ENCODE measurements around the gene NHSL1.
"Not testable (repeated sequence)": the region's sequence is repeated elsewhere in the genome, so short reads cannot be mapped to it uniquely, and the experiment has no call there.

Gene NHSL1

DNA sequence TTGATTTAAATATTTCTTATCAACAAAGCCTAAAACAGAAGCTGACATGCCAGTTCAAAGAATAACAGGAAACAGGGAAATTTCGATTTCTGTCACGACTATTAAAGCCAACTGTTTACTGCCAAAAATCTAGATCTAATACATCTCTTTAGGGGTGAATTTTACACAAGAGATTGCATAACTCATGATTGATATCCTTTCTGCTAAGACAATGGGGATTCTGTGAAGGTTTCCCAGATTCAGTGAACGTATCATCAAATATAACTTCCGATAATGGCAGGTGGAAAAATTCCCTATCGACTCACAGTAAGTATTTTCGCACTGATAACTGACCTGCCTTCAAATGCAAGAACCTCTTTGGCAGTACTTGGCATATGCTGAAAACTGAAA lies 42.9 kb downstream of the NHSL1 start:
- no peak for DNase-seq

DNA sequence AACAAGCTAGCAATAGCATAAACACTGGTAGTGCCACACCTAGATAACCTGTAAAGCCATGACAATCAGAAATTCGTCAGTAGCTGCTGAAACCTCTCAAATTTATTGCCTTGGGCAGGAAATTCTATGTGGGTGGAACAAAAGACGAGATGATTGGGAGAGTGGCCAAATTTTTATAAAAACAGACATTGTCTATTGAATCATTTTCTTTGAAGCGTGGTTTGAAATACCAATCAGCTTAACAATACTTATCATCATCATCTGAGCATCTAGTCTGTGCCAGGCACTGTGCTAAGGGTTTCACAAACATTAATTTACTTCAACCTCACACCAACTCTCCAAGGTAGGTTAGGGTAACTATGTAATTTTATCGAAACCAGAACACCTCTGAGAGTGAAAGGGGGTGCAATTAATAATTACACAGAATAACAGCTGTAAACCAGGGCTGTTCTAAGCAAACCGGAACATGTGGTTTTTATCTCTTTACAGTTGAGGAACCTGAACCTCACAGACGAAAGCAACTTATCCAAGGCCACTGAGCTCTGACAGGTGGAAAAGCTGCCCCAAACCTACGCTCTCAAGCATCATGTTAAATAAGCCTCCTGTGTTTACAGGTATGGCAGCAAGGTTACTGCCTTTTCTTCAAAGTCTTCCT lies 43.4 kb downstream of the NHSL1 start:
- no peak for DNase-seq

DNA sequence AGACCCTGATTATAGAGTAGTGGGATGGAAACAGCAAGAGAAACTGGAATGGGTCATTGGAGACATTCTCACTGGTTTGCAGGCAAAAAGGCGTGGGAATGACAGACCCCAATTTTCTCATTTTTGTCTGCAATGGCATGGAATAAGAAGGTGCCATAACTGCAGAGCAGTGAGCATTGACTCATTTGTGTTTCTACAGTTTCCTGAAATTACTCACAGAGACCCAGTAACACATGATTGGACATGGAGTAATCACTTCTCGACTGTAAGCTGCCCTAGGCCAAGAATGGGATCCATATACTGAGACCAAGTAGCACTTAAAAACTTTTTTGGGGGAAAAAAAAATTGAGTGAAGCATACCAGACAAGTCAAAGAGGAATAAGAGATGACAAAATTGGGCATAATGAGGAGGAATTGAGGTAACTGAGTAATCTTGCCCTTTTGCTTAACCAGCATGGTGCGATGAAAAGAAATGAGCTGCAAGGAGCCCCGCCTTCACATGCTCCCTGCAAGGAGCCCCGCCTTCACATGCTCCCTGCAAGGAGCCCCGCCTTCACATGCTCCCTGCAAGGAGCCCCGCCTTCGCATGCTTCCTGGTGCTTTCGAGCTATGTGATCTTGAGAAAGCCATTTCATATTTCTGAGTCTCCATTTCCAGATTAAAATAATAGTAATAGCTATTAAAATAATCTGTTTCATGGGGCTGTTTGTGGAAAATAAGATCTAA lies 44.1 kb downstream of the NHSL1 start:
- DNase-seq = no peak

DNA sequence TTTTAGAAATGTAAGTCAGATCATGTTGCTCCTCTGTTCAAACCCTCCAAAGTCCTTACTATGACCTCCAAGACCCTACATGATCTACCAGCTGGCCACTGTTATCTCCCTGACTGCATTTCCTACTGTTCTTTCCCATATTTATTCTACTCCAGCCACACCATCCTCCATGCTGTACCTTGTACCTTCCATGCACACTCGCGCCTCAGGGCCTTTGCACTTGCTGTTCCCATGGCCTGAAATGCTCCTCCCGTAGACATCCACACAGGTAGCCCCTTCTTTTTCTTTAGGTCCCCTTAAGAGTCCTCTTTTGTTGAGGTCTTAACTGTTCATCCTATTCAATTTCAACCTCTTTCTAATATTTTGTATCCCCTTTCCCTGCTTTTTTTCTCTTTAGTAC lies 48.3 kb downstream of the NHSL1 start:
- no peak for DNase-seq

DNA sequence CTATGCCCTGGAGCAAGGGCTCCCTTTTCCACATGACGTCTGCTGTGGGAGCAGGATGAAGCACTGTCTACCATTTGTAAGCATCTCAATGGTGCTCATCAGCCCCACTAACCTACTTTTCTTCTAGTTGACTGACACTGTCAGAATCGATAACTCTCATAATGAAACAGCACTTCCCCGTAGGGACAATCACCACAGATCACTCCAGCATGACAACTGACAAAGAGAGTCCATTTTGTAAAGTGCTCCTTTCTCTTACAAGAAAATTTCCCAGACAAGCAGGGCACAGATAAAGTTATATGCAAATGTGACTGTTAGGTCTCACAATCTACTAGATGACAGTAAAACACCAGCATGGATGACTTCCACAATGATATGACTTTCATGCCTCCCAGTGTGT lies 48.8 kb downstream of the NHSL1 start:
- no peak for DNase-seq

DNA sequence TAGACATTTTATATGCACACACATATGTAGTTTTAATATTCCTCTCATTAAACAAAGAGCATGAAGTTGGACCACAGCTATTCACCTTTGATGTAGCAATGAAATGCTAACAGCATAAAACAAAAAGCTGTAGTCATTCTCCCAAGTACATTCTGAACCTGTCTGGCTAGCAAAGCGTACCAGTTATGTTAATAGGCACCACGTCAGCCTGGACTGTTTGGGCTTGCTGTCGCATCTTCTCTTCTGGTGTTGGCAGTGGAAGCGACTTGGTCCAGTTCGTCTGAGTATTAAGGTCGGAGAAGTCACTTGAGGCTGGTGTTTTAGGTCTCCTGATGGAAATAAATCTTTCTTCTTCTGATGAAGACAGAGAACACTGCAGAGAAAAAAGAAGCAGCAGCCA lies 52.5 kb downstream of the NHSL1 start:
- no peak for DNase-seq

DNA sequence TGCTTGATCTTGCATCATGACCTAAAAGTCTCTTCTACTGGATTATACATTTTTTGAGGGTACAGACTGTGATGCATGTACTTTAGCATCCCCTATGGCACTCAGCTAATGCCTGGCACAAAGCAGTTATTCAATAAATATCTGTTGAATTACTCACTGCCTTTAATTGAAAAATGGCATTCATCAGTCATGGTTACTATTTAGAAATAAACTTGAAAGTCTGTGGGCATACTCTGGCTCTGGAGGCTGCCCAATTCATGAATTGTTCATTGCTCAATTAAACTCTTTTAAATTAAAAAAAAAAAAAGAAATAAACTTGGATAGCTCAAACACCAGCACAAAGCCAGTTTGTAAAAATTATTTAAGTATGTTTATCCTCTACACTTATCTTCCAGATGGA lies 55.3 kb downstream of the NHSL1 start:
- no peak for DNase-seq

DNA sequence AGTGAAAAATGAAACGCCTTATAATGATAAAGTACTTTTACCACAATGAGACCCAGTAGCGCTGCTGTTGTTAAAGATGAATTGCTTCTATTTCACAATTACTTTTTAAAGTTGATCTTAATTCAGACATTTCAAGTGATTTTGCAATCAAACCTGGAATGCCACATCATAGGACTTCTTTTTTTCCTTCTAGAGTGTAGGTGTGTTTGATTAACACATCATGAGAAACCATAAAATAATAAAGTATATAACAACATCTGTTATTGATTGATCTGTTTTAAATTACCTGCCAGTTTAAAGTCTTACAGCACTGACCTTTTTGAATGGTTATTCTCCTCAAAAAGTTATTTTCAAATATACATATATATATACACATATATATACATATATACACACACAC lies 56.6 kb downstream of the NHSL1 start:
- DNase-seq = no peak

DNA sequence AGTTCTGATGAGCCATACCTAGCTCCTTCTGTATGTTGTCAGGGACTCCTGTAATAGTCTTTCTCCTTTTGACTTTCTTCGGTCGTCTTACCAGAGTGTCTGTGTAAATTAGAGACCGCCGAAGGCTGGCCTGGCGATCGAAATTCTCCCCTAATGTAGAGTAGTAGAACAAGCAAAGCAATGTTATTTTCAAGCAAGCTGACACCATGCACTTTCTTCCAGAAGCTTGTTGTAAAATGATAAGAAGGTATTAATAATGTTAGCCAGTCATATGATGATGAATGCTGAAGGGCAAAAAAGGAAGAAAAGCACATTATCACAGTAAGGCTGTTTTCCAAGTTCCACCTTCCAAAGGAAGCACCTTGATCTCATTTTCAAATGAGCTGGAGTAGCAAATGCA lies 57.3 kb downstream of the NHSL1 start:
- DNase-seq = no peak

DNA sequence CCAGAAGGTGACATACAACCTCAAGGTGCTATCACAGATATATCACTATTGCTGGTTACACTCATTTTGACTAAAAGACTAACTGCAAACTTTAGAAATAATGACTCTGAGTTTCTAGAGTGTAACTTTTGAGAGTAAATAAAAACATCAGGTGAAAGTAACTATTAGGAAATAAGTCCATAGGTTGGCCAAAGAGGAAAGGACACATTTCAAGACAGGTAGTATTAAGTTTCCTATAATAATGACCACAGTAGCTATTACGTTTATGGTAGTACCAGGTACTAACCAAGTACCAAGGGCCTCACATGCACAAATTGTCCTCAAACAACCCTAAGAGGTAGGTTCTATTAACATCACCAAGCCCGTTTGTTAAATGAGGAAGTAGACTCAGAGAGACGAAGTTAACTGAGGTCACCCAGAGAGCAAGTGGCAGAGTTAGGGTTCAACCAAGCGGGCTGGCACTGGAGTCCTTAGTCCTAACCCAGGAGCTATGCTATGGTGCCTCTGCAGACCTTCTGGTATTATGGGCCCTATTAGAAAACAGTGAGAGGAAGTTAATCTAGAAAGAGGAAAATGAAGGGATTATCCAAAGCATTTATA lies 58.4 kb downstream of the NHSL1 start:
- no peak for DNase-seq

DNA sequence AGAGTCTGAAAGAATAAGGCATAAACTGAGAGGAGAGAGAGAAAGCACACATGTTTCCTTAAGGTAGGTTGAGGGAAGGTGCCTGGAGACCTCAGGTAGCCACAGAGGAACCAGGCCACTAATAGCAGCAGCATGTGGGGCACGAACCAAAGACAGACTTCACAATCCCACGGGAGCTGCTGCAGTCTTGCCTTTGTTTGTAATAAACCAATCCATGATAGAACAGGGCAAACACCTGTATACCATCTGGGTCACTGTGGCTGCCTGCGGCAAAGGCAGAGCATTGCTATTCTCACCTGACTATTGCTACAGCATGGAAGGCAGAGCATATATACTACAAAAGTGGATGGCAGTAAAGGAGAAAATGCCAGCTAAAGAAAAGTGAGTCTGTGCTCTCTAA lies 59.0 kb downstream of the NHSL1 start:
- no peak for DNase-seq

DNA sequence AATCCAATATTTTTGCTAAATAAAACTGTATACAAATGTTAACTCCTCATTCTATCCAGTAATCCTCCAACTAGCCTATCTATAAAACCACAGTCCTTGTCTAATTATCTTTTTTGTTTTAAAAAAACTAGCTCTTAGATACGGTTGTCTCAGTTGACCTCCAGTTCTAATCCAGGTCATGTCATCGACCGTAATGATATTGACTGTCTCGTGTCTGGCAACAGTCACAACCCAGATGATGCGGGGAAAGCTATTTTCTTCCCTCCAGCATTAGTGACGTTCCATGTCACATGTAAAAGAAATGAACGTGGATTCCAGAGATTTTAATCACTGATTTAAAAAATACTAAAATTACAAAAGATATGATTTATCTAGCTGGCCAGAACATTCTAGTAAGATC lies 59.7 kb downstream of the NHSL1 start:
- no peak for DNase-seq

DNA sequence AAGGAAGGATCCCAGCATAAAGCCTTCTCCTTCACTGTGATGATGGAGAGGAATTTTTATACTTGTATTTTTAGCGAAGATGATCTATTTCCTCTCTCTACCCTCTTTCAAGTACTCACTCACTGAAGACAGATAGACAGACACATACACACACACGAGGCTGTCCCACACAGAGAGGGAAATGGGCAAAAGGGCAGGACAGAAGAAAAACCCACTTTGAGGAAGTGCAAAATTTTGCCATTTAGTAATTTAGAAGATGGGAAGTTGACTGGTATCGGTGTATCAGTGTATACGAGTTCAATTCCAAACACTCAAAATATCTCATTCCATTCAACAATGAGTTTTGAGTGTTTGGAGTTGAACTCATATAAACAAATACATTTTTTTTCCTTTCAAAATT lies 64.4 kb downstream of the NHSL1 start:
- no peak for DNase-seq

DNA sequence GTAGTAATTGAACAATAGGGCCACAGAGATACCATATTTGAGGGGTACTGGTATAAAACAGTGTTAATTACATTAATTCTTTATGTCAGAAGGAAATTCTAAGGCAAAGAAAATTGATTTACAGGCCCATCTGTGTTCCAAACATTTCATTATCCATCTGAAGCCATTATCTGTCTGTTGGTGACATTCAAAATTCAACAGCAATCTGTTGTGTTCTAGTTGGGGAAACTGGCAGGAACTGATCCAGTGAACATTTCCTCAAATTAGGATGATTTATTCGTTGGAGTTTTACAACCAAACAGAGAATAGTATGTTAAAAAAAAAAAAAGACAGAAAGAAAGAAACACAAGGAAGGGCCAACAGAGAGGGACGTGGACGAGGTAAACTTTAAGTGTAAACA lies 65.2 kb downstream of the NHSL1 start:
- DNase-seq = no peak

DNA sequence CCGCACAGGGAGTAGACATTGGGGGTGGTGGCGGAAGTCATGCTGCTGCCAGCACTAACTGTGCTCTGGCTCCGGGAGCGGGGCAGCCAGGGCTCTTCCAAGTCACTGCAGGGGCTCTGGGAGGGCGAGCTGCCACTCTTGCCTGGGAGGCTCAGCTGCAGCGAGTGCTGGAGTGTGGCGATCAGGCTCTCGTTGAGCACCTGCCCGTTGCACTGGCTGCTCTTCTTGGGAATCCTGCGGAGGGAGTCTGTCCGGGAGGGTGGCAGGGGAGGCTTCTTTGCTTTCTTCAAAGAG lies 67.3 kb downstream of the NHSL1 start:
- DNase-seq = no peak

DNA sequence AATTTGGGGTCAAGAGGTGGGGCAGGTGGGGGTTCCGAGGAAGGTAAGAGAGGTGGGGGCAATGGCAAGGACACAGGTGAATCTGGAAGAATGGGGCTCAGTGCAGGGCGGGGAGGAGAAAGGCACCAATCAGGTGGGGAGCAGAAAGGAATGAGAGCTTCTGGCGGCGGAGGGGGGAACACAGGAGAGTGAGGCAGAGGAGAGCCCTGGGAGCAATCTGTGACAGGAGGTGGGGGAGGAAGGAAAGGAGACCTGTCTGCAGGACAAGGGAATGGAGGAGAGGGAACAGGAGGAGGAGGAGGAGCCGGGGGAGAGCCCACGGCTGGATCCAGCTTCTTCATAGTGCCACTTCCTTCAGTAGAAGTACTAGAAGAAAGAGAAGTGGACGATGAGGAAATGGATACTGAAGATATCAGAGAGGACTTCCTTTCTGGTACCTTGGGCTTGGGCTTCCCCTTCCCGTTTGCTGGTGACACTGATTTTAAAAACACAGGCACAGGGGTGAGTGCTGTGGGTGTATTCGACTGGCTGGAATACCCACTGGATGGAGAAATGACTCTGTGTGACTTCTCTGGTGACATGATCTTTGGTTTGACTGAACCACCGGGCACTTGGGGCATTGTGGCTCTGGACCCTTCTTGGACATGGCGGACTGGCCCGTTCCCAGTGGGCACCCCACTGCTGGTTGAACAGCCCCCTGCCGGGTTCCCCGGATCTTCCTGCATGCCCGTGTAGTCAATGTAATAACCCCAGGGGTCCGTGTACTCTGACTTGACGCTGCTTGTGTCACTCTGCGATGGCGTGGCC lies 67.8 kb downstream of the NHSL1 start:
- no peak for DNase-seq

DNA sequence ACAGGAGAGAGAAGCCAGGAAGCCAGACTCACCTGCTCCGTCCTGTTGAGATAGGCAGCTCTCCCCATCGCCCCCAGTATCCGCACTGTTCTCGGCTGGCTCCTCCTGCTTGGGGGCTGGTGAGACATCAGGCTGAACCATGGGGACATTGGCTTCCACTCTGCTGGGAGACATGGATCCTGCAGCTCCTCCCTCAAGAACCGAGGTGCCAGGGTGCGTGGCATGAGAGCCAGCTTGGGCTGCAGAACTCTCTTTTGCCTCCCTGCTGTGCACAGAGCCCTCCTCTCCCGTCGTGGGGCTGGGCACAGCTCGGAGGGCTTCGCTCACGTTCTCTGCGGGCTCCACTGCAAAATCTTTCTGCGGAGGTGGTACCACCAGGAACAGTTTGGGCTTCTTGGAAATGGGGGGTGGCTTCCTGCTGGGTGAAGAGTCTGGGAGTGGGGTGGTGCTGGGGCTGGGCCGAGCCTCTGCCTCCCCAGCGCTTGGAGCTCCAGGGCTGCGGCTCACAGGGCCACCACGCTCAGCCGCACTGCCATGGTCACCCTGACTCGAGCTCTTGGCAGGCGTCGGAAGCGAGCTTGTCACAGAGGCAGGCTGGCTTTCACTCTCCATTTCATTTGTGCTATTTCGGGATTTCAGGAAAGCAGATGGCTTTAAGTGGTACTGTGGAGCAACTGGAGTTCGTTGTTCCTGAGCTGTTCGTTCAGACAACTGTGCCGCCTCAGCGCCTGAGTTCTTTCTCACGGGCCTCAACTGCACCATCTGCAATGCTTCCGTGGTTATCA lies 68.7 kb downstream of the NHSL1 start:
- no peak for DNase-seq

DNA sequence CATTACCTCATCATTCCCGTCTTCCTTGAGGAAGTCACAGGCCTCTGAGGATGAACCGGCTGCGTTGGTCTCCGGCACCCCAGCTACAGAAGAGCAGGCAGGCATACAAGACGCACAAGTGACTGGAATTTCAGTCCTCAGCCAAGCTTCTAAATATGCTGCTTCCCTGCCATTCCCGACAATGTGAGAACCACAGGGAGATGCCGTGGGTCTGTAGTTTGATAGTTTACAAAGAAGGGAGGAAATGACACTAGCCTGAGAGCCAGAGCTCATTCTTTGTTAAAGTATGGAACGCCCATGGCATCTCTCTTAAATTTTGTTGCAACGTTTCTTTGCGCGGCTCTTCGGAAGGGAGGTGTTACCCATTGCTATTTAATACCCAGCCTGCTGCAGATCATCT lies 69.5 kb downstream of the NHSL1 start:
- DNase-seq = no peak

DNA sequence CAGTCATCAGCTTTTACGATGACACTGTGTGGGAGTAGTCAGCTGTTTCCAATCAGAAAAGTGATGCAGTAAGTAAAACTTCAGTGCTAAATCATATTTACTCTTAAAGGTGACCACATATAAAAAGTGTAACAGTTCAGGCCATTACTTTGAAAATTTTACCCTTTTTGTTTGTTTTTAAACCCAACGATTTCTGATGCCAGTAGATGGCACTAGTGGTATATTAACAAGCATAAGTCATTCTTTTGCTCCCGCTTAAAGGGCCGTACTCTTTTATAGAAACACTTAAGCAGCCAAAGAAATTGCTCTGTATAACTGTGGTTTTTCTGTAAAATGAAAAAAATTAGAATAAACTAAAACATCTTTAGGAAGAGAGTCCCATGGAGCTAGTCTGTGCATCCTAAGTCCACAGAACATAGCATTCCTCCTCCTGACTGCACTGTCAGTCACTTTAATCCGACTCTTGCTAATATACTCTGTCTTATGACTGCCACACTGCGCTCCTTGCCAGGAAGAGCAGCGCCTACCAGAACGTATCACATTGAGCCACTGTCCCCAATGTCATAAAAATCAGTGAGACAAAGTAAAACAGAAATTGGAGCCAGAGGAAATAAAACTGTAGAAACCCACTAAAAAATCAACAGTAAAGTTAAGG lies 70.2 kb downstream of the NHSL1 start:
- DNase-seq = no peak

DNA sequence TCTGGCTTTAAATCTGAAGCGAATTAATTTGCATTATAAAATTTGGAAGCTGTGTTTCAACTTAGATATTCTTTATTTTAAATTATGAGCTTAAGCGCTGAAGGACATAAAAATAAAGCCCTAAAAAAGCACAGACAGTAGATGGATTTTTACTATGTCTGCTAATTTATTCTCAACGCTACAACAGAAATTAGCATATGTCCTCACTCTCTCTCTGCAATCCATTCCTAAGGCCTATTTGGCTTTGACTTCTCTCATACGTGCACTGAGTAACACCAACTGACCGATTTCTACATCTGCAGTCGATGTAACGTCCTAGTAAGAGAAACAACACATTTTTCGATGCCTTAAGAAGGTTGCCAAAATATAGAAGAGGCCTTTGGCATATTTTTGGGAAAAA lies 71.6 kb downstream of the NHSL1 start:
- no peak for DNase-seq

DNA sequence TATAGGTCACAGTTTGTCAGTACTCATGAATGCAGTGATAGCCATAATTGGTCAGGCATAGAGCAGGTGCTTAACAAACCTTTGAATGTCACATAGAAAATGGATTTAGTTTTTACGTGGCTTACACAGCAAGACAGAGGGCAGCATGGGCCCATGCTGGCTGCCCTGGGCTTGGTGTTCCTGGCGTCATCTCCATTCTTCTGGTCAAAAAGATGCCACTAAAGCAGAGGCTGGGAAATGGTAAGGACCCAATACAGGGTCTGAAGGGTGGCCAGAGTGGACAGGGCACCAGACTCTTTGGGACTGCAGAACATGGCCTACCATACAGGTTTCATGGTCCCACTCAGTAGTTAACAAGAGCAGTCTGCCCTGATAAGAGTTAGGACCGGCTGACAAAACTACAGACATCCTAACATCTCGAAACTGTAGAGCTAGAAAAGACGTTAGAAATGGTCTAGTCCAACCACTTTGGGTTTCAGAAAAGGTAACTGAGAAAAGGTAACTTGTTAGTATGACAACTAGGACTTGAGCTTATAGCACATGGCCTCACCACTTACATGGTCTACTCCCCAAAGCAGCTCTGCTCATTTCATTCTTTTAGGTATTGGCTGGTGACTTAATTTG lies 72.7 kb downstream of the NHSL1 start:
- no peak for DNase-seq

DNA sequence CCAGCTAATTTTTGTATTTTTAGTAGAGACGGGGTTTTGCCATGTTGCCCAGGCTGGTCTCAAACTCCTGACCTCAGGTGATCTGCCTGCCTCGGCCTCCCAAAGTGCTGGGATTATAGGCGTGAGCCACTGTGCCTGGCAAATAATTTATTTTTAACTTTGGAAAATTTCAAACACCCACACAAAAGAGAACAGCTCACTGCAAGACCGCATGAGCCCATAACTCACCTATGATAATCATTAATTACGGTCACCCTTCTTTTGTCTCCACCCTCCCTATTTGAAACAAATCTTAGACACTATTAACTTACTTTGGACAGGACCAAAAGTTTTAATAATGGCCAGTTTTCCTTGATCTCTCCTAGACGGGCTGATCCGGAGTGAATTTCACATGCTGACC lies 74.0 kb downstream of the NHSL1 start:
- not testable (repeated sequence) for DNase-seq

All from NCI-H1930 (cell line).